PC-9 (cell line): Measurements from ENCODE around the gene ERC2. TPM values are rescaled to one million over a fixed set of nuclear protein-coding genes. Genes with fewer than 3 reads are reported as not detected.

Source experiments
- BruUV-seq: library from RNA; stranded (reverse); fragments of 400-500 nt; replicated peaks from 2 replicates; lab custom pipeline; 2021; lab: Mats Ljungman, UMichigan
- CTCF ChIA-PET: fragments of 300-600 bp; sonication (Branson Sonifier 250); formaldehyde crosslinking; loops from one replicate; lab custom pipeline; 2022; ENCODE audit warnings: antibody characterized with exemption; lab: Charles Lee
- POLR2A ChIA-PET: fragments of 300-600 bp; sonication (Branson Sonifier 250); formaldehyde crosslinking; loops from one replicate; lab custom pipeline; 2022; ENCODE audit warnings: antibody characterized with exemption; ENCODE audit not compliant: unreplicated experiment; lab: Charles Lee
- DNase-seq, 2 experiments: peaks; one replicate each; pipeline versions ENCODE4 v3.0.0 to v3.0.0-alpha.2; 2015 to 2022; ENCODE audit warnings: mixed read lengths in 1 of 2
- H2AFZ ChIP-seq: fragments of 200-600 bp; sonication (generic); 2 replicates; pipeline ENCODE4 v1.8.1; 2017; ENCODE audit warnings: antibody characterized with exemption
- H3F3A ChIP-seq: fragments of 200-600 bp; sonication (generic); 2 replicates; pipeline ENCODE4 v1.8.1; 2017; ENCODE audit warnings: antibody characterized with exemption, mild to moderate bottlenecking, low read depth; ENCODE audit not compliant: insufficient read depth
- H3K27ac ChIP-seq: fragments of 200-600 bp; sonication (generic); 2 replicates; pipeline ENCODE4 v1.6.1; 2016; ENCODE audit warnings: mixed run types
- H3K27me3 ChIP-seq: fragments of 200-600 bp; sonication (generic); 2 replicates; pipeline ENCODE4 v1.6.1; 2016; ENCODE audit warnings: low read depth, mixed run types; ENCODE audit not compliant: insufficient read depth
- H3K36me3 ChIP-seq: fragments of 200-600 bp; sonication (generic); 2 replicates; pipeline ENCODE4 v1.6.1; 2016; ENCODE audit warnings: low read depth, mixed run types
- H3K4me1 ChIP-seq: fragments of 200-600 bp; sonication (generic); replicated peaks from 2 replicates; pipeline ENCODE4 v1.6.1; 2016; ENCODE audit warnings: mixed run types; ENCODE audit not compliant: insufficient read depth
- H3K4me2 ChIP-seq: fragments of 200-600 bp; sonication (generic); 2 replicates; pipeline ENCODE4 v1.6.1; 2017; ENCODE audit warnings: mixed run types
- H3K4me3 ChIP-seq: fragments of 200-600 bp; sonication (generic); 2 replicates; pipeline ENCODE4 v1.6.1; 2016; ENCODE audit warnings: mixed run types
- H3K79me2 ChIP-seq: fragments of 200-600 bp; sonication (generic); 2 replicates; pipeline ENCODE4 v1.6.1; 2017; ENCODE audit warnings: low read depth, mixed run types
- H3K9me2 ChIP-seq: fragments of 200-600 bp; sonication (generic); 2 replicates; pipeline ENCODE4 v1.8.1; 2017; ENCODE audit warnings: mild to moderate bottlenecking; ENCODE audit not compliant: insufficient read depth
- H3K9me3 ChIP-seq: fragments of 200-600 bp; sonication (generic); 2 replicates; pipeline ENCODE4 v1.8.1; 2016; ENCODE audit warnings: low read depth; ENCODE audit not compliant: insufficient read depth
- H4K20me1 ChIP-seq: fragments of 200-600 bp; sonication (generic); 2 replicates; pipeline ENCODE4 v1.8.1; 2017; ENCODE audit not compliant: insufficient read depth
- EZH2 ChIP-seq: fragments of 200-600 bp; sonication (generic); IDR thresholded peaks from 2 replicates; pipeline ENCODE4 v1.8.0; 2017; ENCODE audit warnings: antibody characterized with exemption, low read depth
- intact Hi-C: fragments of 100-400 bp; cut with micrococcal nuclease; formaldehyde crosslinking; loops from one replicate; pipeline ENCODE4 v1.10.0; 2022; ENCODE audit not compliant: unreplicated experiment
- total RNA-seq: library from RNA; stranded (reverse); gene quantifications from 2 replicates; pipeline ENCODE4 v1.2.3, GENCODE V29; 2021
- TF ChIP-seq, protein P1 (sequence below): fragments of 200-600 bp; sonication (generic); conservative IDR thresholded peaks from 2 replicates; pipeline ENCODE4 v1.6.1; 2017; ENCODE audit warnings: mixed run types, antibody characterized with exemption, mild to moderate bottlenecking, moderate library complexity

The ERC2 gene
- total RNA-seq, 1 experiment from 2014 or later, result 1.4 TPM

DNA sequence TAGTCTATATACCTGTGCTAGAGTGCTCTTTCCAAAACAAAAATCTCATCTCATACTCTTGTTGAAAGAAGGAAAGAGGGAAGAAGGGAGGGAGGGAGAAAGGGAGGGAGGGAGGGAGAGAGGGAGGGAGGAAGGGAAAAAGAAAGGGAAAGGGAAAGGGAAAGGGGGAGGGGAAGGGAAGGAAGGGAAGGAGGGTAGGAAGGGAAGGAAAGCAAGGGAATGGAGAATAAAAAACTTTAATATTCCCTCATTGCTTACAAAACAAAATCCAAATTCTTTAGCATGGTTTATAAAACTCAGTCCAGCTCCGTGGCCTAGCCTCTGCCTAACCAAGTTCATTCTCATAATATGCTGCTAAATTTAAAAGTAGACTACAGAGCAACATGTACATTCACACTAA lies 104.5 kb downstream of the ERC2 start:
- CTCF ChIA-PET, result no interaction called here
- BruUV-seq, result no TSS peak
- no peak overlapping the region for H3K4me2 ChIP-seq

DNA sequence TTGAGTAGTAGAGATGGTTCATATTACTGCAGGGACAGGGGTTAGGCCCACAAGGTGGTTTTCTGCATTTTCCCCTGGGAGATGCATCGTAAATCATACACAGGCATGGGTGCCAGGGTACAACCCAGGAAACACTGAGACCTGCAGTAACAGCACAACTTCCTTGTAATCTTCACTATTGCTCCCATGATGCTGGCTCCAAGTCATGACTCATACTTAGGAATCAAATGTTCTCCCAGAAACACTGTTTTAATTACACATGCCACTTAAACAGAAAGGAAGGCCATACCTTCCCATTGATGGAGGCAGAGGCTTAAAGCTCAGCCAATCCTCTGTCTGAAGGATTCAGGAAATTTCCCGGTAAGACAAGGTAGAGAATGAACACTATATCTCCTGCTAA lies 106.5 kb downstream of the ERC2 start:
- POLR2A ChIA-PET, result no interaction called here
- no TSS peak for BruUV-seq
- no peak for DNase-seq
- Histone ChIP-seq H3K79me2 (no peaks in the 10 kb centered on the region), H3K36me3 (no peaks in the 10 kb centered on the region), H3K9me3 (no peaks in the 10 kb centered on the region), H3K27ac (no peak overlapping the region), H3K4me2 (no peak overlapping the region), H3K4me3 (no peak overlapping the region), H3K4me1 (no peaks in the 10 kb centered on the region), H2AFZ (no peak overlapping the region), H3K27me3 (no peaks in the 10 kb centered on the region), H3K9me2 (no peaks in the 10 kb centered on the region; the same call in 1 of the 2 replicates), H4K20me1 (no peaks in the 10 kb centered on the region), H3F3A (no peaks in the 10 kb centered on the region)
- TF ChIP-seq EZH2, result no peak
- TF ChIP-seq, protein P1, sequence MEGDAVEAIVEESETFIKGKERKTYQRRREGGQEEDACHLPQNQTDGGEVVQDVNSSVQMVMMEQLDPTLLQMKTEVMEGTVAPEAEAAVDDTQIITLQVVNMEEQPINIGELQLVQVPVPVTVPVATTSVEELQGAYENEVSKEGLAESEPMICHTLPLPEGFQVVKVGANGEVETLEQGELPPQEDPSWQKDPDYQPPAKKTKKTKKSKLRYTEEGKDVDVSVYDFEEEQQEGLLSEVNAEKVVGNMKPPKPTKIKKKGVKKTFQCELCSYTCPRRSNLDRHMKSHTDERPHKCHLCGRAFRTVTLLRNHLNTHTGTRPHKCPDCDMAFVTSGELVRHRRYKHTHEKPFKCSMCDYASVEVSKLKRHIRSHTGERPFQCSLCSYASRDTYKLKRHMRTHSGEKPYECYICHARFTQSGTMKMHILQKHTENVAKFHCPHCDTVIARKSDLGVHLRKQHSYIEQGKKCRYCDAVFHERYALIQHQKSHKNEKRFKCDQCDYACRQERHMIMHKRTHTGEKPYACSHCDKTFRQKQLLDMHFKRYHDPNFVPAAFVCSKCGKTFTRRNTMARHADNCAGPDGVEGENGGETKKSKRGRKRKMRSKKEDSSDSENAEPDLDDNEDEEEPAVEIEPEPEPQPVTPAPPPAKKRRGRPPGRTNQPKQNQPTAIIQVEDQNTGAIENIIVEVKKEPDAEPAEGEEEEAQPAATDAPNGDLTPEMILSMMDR, result no peak
- intact Hi-C loops, result no loop called here
- CTCF ChIA-PET, result no interaction called here

More for the DNA sequence above, 104.5 kb downstream of the ERC2 start:
- Histone ChIP-seq H4K20me1 (no peaks in the 10 kb centered on the region), H3K4me3 (no peak overlapping the region), H3K9me2 (no peaks in the 10 kb centered on the region; the same call in 1 of the 2 replicates), H3K4me1 (no peaks in the 10 kb centered on the region), H3F3A (no peaks in the 10 kb centered on the region), H2AFZ (no peak overlapping the region), H3K27me3 (no peaks in the 10 kb centered on the region), H3K9me3 (no peaks in the 10 kb centered on the region), H3K27ac (no peak overlapping the region), H3K79me2 (no peaks in the 10 kb centered on the region), H3K36me3 (no peaks in the 10 kb centered on the region)
- TF ChIP-seq, protein P1, result no peak
- no peak for TF ChIP-seq EZH2
- intact Hi-C loops, result no loop called here
- POLR2A ChIA-PET, result no interaction called here
- no peak for DNase-seq

DNA sequence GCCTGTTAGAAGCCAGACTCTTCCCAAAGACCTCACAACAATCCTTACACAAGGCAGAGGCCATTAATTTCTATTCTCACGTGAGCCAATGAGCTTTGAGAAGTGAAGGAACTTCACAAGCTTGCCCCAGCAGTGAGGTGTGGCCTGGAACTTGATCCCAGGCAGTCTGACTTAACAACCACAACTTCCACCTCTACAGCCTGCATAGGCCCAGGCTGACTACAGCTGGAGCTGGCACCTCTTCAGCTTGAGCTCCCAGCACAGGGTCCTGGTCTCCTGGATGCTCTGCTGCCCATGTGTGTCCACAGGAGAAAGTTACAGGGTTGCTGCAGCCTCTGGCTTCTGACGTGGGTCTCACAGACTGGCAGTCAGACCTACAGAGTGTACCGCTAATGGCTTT lies 111.0 kb downstream of the ERC2 start:
- Histone ChIP-seq H3F3A (no peaks in the 10 kb centered on the region), H3K9me2 (no peaks in the 10 kb centered on the region; the same call in 1 of the 2 replicates), H3K4me1 (no peaks in the 10 kb centered on the region), H2AFZ (no peak overlapping the region), H3K9me3 (no peaks in the 10 kb centered on the region), H3K4me3 (no peak overlapping the region), H3K27me3 (no peaks in the 10 kb centered on the region), H3K4me2 (no peak overlapping the region), H3K79me2 (no peaks in the 10 kb centered on the region), H4K20me1 (no peaks in the 10 kb centered on the region), H3K36me3 (no peaks in the 10 kb centered on the region), H3K27ac (no peak overlapping the region)
- POLR2A ChIA-PET, result no interaction called here
- intact Hi-C loops, result no loop called here
- TF ChIP-seq EZH2, result no peak
- TF ChIP-seq, protein P1, result no peak
- BruUV-seq, result no TSS peak
- CTCF ChIA-PET, result no interaction called here
- no peak for DNase-seq
